HepG2 (cell line): ENCODE results near the gene GNG3. TPM values are rescaled to one million over a fixed set of nuclear protein-coding genes. Genes with fewer than 3 reads are reported as not detected.

Source experiments
- AGO2 ChIP-seq: fragments of 200-400 bp; formaldehyde crosslinking; optimal IDR thresholded peaks from 2 replicates; pipeline ENCODE3; 2017; ENCODE audit warnings: mild to moderate bottlenecking, low read depth, low read length, moderate library complexity
- HDAC1 ChIP-seq: sonication (generic); formaldehyde crosslinking; IDR thresholded peaks from 2 replicates; pipeline ENCODE4 v1.5.1; 2020; ENCODE audit warnings: mild to moderate bottlenecking, missing genetic modification reagents
- MED13 ChIP-seq: sonication (generic); formaldehyde crosslinking; IDR thresholded peaks from 2 replicates; pipeline ENCODE4 v1.5.0; 2020; ENCODE audit warnings: missing genetic modification reagents
- NKX3-1 ChIP-seq: sonication (generic); formaldehyde crosslinking; IDR thresholded peaks from 2 replicates; pipeline ENCODE4 v1.5.0; 2020; ENCODE audit warnings: missing genetic modification reagents
- NR2F2 ChIP-seq: IDR thresholded peaks from 2 replicates; pipeline ENCODE4 v1.6.1; 2012; ENCODE audit warnings: low read depth, inconsistent platforms, borderline replicate concordance
- NR3C1 ChIP-seq: sonication (generic); formaldehyde crosslinking; IDR thresholded peaks from 2 replicates; pipeline ENCODE4 v1.4.0; 2020; ENCODE audit warnings: missing genetic modification reagents
- SMC3 ChIP-seq: IDR thresholded peaks from 2 replicates; pipeline ENCODE4 v1.6.1; 2011; ENCODE audit warnings: low read length, improper control_type of control experiment
- SOX6 ChIP-seq, 2 experiments: fragments of 450-650 bp in 1 of 2; sonication (generic) in 1 of 2; formaldehyde crosslinking in 1 of 2; IDR thresholded peaks; 2 replicates each; pipeline versions ENCODE4 v1.4.0 to v1.6.1; 2017 to 2020; ENCODE audit warnings: antibody characterized with exemption in 1 of 2, mild to moderate bottlenecking in 1 of 2, missing genetic modification reagents in 1 of 2
- THAP11 ChIP-seq: IDR thresholded peaks from 2 replicates; pipeline ENCODE4 v1.6.1; 2016; ENCODE audit warnings: missing biosample characterization, missing genetic modification reagents
- ZC3H13 ChIP-seq: sonication (generic); formaldehyde crosslinking; IDR thresholded peaks from 2 replicates; pipeline ENCODE4 v1.8.1; 2023; ENCODE audit warnings: mild to moderate bottlenecking, missing genetic modification reagents, moderate library complexity
- ZIK1 ChIP-seq: sonication (generic); formaldehyde crosslinking; IDR thresholded peaks from 2 replicates; pipeline ENCODE4 v1.5.0; 2020; ENCODE audit warnings: mild to moderate bottlenecking, low read depth, missing genetic modification reagents, borderline replicate concordance
- ZMYM3 ChIP-seq: sonication (generic); formaldehyde crosslinking; IDR thresholded peaks from 2 replicates; pipeline ENCODE4 v1.5.1; 2020; ENCODE audit warnings: mild to moderate bottlenecking, missing genetic modification reagents
- ZNF572 ChIP-seq: sonication (generic); formaldehyde crosslinking; IDR thresholded peaks from 2 replicates; pipeline ENCODE4 v1.5.1; 2020; ENCODE audit warnings: mild to moderate bottlenecking, missing genetic modification reagents
- ZNF709 ChIP-seq: sonication (generic); formaldehyde crosslinking; IDR thresholded peaks from 2 replicates; pipeline ENCODE4 v1.5.0; 2020; ENCODE audit warnings: mild to moderate bottlenecking, missing genetic modification reagents
- ZNF850 ChIP-seq: sonication (generic); formaldehyde crosslinking; conservative IDR thresholded peaks from 2 replicates; pipeline ENCODE4 v1.9.0; 2021; ENCODE audit warnings: mild to moderate bottlenecking, missing genetic modification reagents
- polyA plus RNA-seq, 8 experiments: library from polyadenylated mRNA; depleted of rRNA in 3 of 8; stranded (reverse) in 7 of 8; unstranded in 1 of 8; fragments of >200 nt; fragmentation: Illumina TruSeq in 4 of 8; extraction: Trizol in 4 of 8; gene quantifications; 2 replicates each; pipeline versions ENCODE4 v1.2.1 to v1.2.3, GENCODE V29; 2011 to 2016; ENCODE audit warnings: low read depth in 4 of 8, missing spikeins in 1 of 8, mixed read lengths in 1 of 8; ENCODE audit not compliant: insufficient read depth in 1 of 8
- total RNA-seq, 5 experiments: library from RNA; depleted of rRNA; stranded (reverse); fragments of >200 nt; fragmentation: Illumina TruSeq; extraction: Trizol; gene quantifications; 2 replicates each; pipeline ENCODE4 v1.2.3, GENCODE V29; 2016; ENCODE audit warnings: low read depth in 1 of 5
- TF ChIP-seq, protein P1 (sequence below): sonication (generic); formaldehyde crosslinking; IDR thresholded peaks from 2 replicates; pipeline ENCODE4 v1.5.0; 2020; ENCODE audit warnings: mild to moderate bottlenecking, missing genetic modification reagents
- TF ChIP-seq, protein P2 (sequence below): IDR thresholded peaks from 2 replicates; pipeline ENCODE4 v1.6.1; 2016; ENCODE audit warnings: missing compliant biosample characterization, missing genetic modification reagents, borderline replicate concordance
- TF ChIP-seq, protein P3 (sequence below): sonication (generic); formaldehyde crosslinking; IDR thresholded peaks from 2 replicates; pipeline ENCODE4 v1.5.1; 2020; ENCODE audit warnings: missing genetic modification reagents, mild to moderate bottlenecking, borderline replicate concordance
- TF ChIP-seq, protein P4 (sequence below), 2 experiments: IDR thresholded peaks; 2 replicates each; pipeline ENCODE4 v1.6.1; 2011 to 2012; ENCODE audit warnings: low read length in 2 of 2, borderline replicate concordance in 1 of 2, low read depth in 1 of 2, mild to moderate bottlenecking in 1 of 2, moderate library complexity in 1 of 2
- TF ChIP-seq, protein P5 (sequence below): sonication (generic); formaldehyde crosslinking; IDR thresholded peaks from 2 replicates; pipeline ENCODE4 v1.8.0; 2022; ENCODE audit warnings: missing genetic modification reagents, mild to moderate bottlenecking, moderate library complexity, borderline replicate concordance

Gene GNG3
- total and polyA plus RNA-seq, 2 of the 13 experiments (the other 11 are each of a cell fraction or from before 2014, with no cell fraction given): not detected

DNA sequence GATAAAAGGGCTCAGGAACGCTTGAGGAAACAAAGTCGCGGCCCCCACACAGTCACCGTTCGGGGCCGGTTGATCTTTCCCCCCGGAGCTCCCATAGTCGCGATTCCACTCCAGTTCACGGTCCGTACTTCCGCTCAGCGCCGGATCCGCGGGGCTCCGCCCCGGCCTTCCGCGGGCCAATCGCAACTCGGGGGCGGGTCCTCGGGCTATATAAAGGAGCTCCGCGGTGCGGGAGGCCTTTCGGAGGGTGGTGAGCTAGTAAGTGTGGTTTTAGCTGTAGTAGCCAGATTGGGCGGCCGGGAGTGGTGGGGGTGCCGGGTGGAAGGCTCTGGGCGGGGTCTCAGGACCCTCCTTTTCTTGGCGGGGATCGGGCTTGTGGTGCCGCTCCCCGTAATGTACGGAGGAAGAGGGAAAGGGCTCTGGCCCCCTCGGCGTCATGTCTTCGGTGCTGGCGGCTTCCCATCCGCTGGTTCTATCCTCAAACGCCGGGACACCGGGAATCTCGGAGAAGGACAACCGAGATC is 42.3 kb upstream of the GNG3 start, which contains the start of the genes C11orf98 and CSKMT (continued):
- TF ChIP-seq NR3C1: no peak
- TF ChIP-seq, protein P1, sequence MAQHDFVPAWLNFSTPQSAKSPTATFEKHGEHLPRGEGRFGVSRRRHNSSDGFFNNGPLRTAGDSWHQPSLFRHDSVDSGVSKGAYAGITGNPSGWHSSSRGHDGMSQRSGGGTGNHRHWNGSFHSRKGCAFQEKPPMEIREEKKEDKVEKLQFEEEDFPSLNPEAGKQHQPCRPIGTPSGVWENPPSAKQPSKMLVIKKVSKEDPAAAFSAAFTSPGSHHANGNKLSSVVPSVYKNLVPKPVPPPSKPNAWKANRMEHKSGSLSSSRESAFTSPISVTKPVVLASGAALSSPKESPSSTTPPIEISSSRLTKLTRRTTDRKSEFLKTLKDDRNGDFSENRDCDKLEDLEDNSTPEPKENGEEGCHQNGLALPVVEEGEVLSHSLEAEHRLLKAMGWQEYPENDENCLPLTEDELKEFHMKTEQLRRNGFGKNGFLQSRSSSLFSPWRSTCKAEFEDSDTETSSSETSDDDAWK (CRISPR knock-in tag): no peak
- TF ChIP-seq ZNF709 (CRISPR knock-in tag): 0 out of 2 replicates have a peak, but pooled peaks have one; percentile 35
- TF ChIP-seq SMC3: no peak
- no peak for TF ChIP-seq SOX6 (IDR thresholded peaks at IDR 0.05)
- TF ChIP-seq SOX6 (CRISPR knock-in tag; IDR thresholded peaks at IDR 0.05): peak; percentile 55
- TF ChIP-seq, protein P2, sequence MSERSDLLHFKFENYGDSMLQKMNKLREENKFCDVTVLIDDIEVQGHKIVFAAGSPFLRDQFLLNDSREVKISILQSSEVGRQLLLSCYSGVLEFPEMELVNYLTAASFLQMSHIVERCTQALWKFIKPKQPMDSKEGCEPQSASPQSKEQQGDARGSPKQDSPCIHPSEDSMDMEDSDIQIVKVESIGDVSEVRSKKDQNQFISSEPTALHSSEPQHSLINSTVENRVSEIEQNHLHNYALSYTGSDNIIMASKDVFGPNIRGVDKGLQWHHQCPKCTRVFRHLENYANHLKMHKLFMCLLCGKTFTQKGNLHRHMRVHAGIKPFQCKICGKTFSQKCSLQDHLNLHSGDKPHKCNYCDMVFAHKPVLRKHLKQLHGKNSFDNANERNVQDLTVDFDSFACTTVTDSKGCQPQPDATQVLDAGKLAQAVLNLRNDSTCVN (CRISPR knock-in tag): 0 out of 2 replicates have a peak, but pooled peaks have one; percentile 44
- no peak for TF ChIP-seq HDAC1
- 0 out of 2 replicates have a peak, but pooled peaks have one; percentile 62 for TF ChIP-seq NR2F2
- no peak for TF ChIP-seq ZIK1 (CRISPR knock-in tag)
- no peak for TF ChIP-seq ZNF850
- peak; percentile 41; the same call in 1 of the 2 replicates for TF ChIP-seq ZC3H13 (CRISPR knock-in tag)
- peak; percentile 69 for TF ChIP-seq MED13 (CRISPR knock-in tag)
- TF ChIP-seq THAP11 (CRISPR knock-in tag): peak; percentile 74
- TF ChIP-seq, protein P3, sequence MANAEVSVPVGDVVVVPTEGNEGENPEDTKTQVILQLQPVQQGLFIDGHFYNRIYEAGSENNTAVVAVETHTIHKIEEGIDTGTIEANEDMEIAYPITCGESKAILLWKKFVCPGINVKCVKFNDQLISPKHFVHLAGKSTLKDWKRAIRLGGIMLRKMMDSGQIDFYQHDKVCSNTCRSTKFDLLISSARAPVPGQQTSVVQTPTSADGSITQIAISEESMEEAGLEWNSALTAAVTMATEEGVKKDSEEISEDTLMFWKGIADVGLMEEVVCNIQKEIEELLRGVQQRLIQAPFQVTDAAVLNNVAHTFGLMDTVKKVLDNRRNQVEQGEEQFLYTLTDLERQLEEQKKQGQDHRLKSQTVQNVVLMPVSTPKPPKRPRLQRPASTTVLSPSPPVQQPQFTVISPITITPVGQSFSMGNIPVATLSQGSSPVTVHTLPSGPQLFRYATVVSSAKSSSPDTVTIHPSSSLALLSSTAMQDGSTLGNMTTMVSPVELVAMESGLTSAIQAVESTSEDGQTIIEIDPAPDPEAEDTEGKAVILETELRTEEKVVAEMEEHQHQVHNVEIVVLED (CRISPR knock-in tag): peak; percentile 45; the same call in 1 of the 2 replicates
- TF ChIP-seq, protein P4, sequence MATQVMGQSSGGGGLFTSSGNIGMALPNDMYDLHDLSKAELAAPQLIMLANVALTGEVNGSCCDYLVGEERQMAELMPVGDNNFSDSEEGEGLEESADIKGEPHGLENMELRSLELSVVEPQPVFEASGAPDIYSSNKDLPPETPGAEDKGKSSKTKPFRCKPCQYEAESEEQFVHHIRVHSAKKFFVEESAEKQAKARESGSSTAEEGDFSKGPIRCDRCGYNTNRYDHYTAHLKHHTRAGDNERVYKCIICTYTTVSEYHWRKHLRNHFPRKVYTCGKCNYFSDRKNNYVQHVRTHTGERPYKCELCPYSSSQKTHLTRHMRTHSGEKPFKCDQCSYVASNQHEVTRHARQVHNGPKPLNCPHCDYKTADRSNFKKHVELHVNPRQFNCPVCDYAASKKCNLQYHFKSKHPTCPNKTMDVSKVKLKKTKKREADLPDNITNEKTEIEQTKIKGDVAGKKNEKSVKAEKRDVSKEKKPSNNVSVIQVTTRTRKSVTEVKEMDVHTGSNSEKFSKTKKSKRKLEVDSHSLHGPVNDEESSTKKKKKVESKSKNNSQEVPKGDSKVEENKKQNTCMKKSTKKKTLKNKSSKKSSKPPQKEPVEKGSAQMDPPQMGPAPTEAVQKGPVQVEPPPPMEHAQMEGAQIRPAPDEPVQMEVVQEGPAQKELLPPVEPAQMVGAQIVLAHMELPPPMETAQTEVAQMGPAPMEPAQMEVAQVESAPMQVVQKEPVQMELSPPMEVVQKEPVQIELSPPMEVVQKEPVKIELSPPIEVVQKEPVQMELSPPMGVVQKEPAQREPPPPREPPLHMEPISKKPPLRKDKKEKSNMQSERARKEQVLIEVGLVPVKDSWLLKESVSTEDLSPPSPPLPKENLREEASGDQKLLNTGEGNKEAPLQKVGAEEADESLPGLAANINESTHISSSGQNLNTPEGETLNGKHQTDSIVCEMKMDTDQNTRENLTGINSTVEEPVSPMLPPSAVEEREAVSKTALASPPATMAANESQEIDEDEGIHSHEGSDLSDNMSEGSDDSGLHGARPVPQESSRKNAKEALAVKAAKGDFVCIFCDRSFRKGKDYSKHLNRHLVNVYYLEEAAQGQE (IDR thresholded peaks at IDR 0.05; ENCODE audit: borderline replicate concordance in 1 of 2, low read depth in 1 of 2, low read length in 2 of 2): peak in 1 of 2 experiments; percentile 80; a peak in 1 of 4 replicates
- TF ChIP-seq, protein P5, sequence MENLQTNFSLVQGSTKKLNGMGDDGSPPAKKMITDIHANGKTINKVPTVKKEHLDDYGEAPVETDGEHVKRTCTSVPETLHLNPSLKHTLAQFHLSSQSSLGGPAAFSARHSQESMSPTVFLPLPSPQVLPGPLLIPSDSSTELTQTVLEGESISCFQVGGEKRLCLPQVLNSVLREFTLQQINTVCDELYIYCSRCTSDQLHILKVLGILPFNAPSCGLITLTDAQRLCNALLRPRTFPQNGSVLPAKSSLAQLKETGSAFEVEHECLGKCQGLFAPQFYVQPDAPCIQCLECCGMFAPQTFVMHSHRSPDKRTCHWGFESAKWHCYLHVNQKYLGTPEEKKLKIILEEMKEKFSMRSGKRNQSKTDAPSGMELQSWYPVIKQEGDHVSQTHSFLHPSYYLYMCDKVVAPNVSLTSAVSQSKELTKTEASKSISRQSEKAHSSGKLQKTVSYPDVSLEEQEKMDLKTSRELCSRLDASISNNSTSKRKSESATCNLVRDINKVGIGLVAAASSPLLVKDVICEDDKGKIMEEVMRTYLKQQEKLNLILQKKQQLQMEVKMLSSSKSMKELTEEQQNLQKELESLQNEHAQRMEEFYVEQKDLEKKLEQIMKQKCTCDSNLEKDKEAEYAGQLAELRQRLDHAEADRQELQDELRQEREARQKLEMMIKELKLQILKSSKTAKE (CRISPR knock-in tag): no peak
- TF ChIP-seq ZMYM3 (CRISPR knock-in tag): no peak
- TF ChIP-seq AGO2: peak; percentile 97
- TF ChIP-seq NKX3-1 (CRISPR knock-in tag): peak; percentile 73
- no peak for TF ChIP-seq ZNF572 (CRISPR knock-in tag)
